IMR-90 (cell line): ENCODE results near the gene ZNF521.

Experiments
- SMC3 ChIP-seq: fragments of 150-350 bp; IDR thresholded peaks from 2 replicates; pipeline ENCODE4 v1.6.1; 2016; ENCODE audit warnings: low read depth, mild to moderate bottlenecking, antibody characterized with exemption, low read length, moderate library complexity
- TF ChIP-seq, protein P1 (sequence below): conservative IDR thresholded peaks from 2 replicates; pipeline ENCODE4 v1.5.1; 2012; ENCODE audit warnings: mild to moderate bottlenecking, low read depth, low read length, improper control_type of control experiment

DNA sequence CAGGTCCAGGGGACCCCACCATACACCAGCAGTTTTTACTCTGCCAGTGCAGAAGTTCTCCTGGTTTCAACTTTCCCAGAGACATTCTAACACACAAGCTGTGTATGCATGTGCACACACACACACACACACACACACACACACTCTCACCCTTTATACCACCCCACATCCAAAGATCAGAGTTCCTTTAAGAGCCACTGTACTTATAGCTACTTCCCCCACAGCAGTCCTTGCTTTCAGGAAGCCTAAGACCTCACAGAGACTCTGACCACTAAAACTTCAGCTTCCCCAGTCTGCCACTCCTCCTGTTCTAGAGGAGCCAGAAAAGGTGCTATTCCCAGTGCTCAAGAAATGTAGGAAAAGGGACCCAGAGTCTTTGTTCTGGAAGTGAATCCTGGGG is 107.8 kb downstream of the ZNF521 start:
- TF ChIP-seq, protein P1, sequence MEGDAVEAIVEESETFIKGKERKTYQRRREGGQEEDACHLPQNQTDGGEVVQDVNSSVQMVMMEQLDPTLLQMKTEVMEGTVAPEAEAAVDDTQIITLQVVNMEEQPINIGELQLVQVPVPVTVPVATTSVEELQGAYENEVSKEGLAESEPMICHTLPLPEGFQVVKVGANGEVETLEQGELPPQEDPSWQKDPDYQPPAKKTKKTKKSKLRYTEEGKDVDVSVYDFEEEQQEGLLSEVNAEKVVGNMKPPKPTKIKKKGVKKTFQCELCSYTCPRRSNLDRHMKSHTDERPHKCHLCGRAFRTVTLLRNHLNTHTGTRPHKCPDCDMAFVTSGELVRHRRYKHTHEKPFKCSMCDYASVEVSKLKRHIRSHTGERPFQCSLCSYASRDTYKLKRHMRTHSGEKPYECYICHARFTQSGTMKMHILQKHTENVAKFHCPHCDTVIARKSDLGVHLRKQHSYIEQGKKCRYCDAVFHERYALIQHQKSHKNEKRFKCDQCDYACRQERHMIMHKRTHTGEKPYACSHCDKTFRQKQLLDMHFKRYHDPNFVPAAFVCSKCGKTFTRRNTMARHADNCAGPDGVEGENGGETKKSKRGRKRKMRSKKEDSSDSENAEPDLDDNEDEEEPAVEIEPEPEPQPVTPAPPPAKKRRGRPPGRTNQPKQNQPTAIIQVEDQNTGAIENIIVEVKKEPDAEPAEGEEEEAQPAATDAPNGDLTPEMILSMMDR, result no peak
- no peak for TF ChIP-seq SMC3
